Kidney (tissue), 14 donors: ENCODE results near the gene MEF2B. TPM values are rescaled to one million over a fixed set of nuclear protein-coding genes. Genes with fewer than 3 reads are reported as not detected.
"Not testable (repeated sequence)": the region's sequence is repeated elsewhere in the genome, so short reads cannot be mapped to it uniquely, and the experiment has no call there.

Source experiments
- DNase-seq, 5 donors: peaks; one replicate each; pipeline ENCODE4 v3.0.0-alpha.2; 2013 to 2020
- FAIRE-seq: peaks from 2 replicates; lab custom pipeline; 2012; peaks lifted over from hg19 to GRCh38; lab: Jason Lieb, UNC
- H3K27ac ChIP-seq, 2 donors: one replicate each; pipeline ENCODE4 v1.7.0; 2013; ENCODE audit warnings: low read depth in 2 of 2, low read length in 2 of 2, inconsistent platforms in 1 of 2
- H3K27me3 ChIP-seq: one replicate; pipeline ENCODE4 v1.7.1; 2013; ENCODE audit warnings: low read length, inconsistent platforms; ENCODE audit not compliant: control insufficient read depth, insufficient read depth
- H3K36me3 ChIP-seq, 3 donors: one replicate each; pipeline versions ENCODE4 v1.7.0 to v1.7.1; 2013; ENCODE audit warnings: low read length in 3 of 3, control low read depth in 1 of 3, inconsistent platforms in 1 of 3; ENCODE audit not compliant: insufficient read depth in 3 of 3, control insufficient read depth in 2 of 3
- H3K4me1 ChIP-seq, 3 donors: one replicate each; pipeline versions ENCODE4 v1.7.0 to v1.7.1; 2013; ENCODE audit warnings: low read length in 3 of 3, inconsistent platforms in 1 of 3, low read depth in 1 of 3; ENCODE audit not compliant: control insufficient read depth in 2 of 3, insufficient read depth in 2 of 3
- H3K4me3 ChIP-seq, 3 donors: one replicate each; pipeline versions ENCODE4 v1.7.0 to v1.8.1; 2013; ENCODE audit warnings: low read length in 3 of 3, control low read depth in 1 of 3, inconsistent platforms in 1 of 3
- H3K9ac ChIP-seq, 3 donors: one replicate each; pipeline versions ENCODE4 v1.7.0 to v1.7.1; 2013; ENCODE audit warnings: low read length in 3 of 3, control low read depth in 1 of 3, inconsistent platforms in 1 of 3
- H3K9me3 ChIP-seq, 3 donors: one replicate each; pipeline versions ENCODE4 v1.7.0 to v1.7.1; 2013; ENCODE audit warnings: low read length in 3 of 3, control low read depth in 1 of 3, inconsistent platforms in 1 of 3; ENCODE audit not compliant: control insufficient read depth in 2 of 3, insufficient read depth in 1 of 3
- CTCF ChIP-seq: IDR thresholded peaks from 3 replicates; pipeline ENCODE4 v1.5.1; 2012; ENCODE audit warnings: mild to moderate bottlenecking, moderate library complexity, borderline replicate concordance; ENCODE audit not compliant: insufficient read depth; ENCODE audit errors: extremely low read depth
- intact Hi-C: fragments of 100-400 bp; cut with DNase I; formaldehyde crosslinking; loops from one replicate; pipeline ENCODE4 v1.11.1; 2022
- polyA plus RNA-seq: library from polyadenylated mRNA; stranded (reverse); fragments of 350-450 nt; fragmentation: Illumina TruSeq; extraction: RNeasy Lipid Tissue Mini Kit (QIAGEN cat#74804); gene quantifications from one replicate; pipeline ENCODE4 v1.2.3, GENCODE V29; 2014; ENCODE audit warnings: low read depth, low replicate concordance; ENCODE audit not compliant: insufficient read depth
- total RNA-seq: library from RNA; stranded (reverse); fragmentation: NEBNext Ultra II Directional; extraction: Animal tissue kit (Norgen Biotek cat#: 25700); gene quantifications from one replicate; pipeline ENCODE4 v1.2.1, GENCODE V29; 2021
- donor health status: control.
- donor health status: control.
- donor health status: control.
- donor health status: control.
- donor health status: control.
- donor health status: DM: yes; HTN: yes; CAD: no.
- donor health status: Normal renal cell carcinoma (clear cell type).

Gene MEF2B
- total and polyA plus RNA-seq, 2 donors from 2014 or later: 0.47 to 3.4 TPM

DNA sequence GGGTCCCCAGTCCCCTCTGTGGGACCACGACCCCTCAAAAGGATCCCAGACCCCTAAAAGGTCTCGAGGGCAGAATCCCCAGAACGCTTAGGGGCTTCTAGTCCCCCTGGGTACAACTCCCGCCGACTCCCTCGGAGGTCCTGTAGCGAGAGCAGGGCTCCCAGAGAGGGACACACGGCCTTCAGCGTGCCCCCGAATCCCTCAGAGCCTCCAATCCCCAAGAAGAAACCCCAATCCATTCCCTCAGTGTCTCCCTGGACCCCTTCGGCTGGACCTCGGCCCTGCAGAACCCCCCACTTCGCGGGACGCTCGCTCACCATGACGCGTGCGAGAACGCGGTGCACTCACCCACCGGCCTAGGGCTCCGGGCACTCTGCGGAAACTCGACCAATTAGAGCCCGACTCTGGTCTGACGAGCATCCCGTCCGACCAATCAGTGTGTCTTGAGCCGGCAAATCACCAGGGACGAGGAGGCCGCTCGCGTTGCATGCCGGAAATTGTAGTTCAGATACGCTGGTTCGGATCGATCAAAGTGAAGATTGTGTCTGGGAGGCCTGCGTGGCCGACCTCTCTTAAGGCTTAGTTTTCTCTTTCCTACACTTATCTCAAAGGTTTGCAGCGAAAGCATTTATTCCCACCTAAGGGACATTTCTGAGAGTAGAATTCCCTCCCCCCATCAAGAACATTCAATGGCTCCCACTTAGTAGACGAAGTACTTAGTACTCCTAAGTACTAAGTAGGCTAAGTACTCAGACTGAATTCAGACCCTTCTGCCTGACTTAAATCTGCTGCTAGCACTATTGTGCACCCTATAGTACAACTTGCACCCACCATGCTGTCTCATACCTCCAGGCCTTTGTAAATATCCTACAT lies 31.7 kb downstream of the MEF2B start, which contains the start of gene TMEM161A:
Gene TMEM161A (minus strand): TSS at position 370 of the 873 bp plus-strand sequence. CDS start 50 bp downstream, at position 320.
- intact Hi-C loops: loop anchor here (10.0 kb wide), 1 partner anchor 84 kb away; no protein-coding TSS in a partner anchor
- Histone ChIP-seq H3K27ac (peak within 1 kb of the TSS in 1 of 2 donors; percentile 72), H3K36me3 (no peaks in the 10 kb centered on the region), H3K4me3 (peak within 1 kb of the TSS; percentile 87 to 98 (median 98)), H3K4me1 (peaks cover 0 to 7% (median 7%) of the 10 kb centered on the region in 3 donors), H3K9me3 (no peaks in the 10 kb centered on the region), H3K9ac (peak within 1 kb of the TSS; percentile 43 to 99 (median 99)), H3K27me3 (no peaks in the 10 kb centered on the region)
- FAIRE-seq (peak; percentile 83), DNase-seq (peak; percentile 98 to 99 (median 98))
- TF ChIP-seq CTCF: no peak

DNA sequence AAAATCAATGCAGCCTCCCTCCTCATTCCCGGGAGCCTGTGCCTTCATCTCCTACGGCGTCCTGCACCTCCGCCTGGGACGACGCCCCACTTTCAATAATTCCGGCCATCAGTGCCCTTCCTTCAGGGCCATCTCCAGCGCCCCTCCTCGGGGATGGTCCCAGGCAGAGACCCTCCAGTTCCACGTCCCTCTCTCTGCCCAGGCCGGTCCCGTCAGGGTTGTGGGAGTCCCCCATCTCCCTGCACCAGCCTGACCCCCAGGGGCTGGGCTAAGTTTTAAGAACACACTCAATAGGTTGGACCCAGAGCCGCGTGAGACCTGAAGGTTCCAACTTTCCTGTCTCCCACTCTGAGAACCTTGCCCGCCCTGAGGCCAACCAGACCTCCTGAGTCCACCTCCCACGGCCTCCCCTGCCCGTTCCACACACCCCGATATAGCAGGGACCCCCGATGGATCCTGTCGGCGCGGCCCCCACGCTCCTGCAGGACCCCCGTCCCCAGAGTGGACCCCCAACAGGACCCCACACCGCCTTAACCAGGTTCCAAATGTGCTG lies 32.4 kb downstream of the MEF2B start:
- H3K9me3 ChIP-seq: no peaks in the 10 kb centered on the region
- peaks cover 0 to 7% (median 7%) of the 10 kb centered on the region in 3 donors for H3K4me1 ChIP-seq
- peak overlapping the region; percentile 43 to 99 (median 99) for H3K9ac ChIP-seq
- no peaks in the 10 kb centered on the region for H3K36me3 ChIP-seq
- DNase-seq (peak in 3 of 5 donors; percentile 8 to 56 (median 43)), FAIRE-seq (no peak)
- no peak for TF ChIP-seq CTCF
- H3K4me3 ChIP-seq: peak overlapping the region; percentile 87 to 98 (median 98)
- H3K27me3 ChIP-seq: no peaks in the 10 kb centered on the region
- intact Hi-C loops: loop anchor here (10.0 kb wide), 1 partner anchor 83 kb away; no protein-coding TSS in a partner anchor
- peak overlapping the region in 1 of 2 donors; percentile 72 for H3K27ac ChIP-seq

- not testable (repeated sequence) for H3K27ac ChIP-seq, DNase-seq, FAIRE-seq, H3K4me1 ChIP-seq, H3K27me3 ChIP-seq, H3K9me3 ChIP-seq, H3K9ac ChIP-seq, H3K4me3 ChIP-seq, H3K36me3 ChIP-seq
- intact Hi-C loops: loop anchor here (10.0 kb wide), 1 partner anchor 81 kb away; no protein-coding TSS in a partner anchor
Observed at GRCh38 chr19:19135713-19136112, 34.4 kb downstream of the MEF2B start.
